Measurements from ENCODE around the gene PTPDC1.

The PTPDC1 gene

GRCh38 chr9:94140791-94141790, 56.8 kb downstream of the PTPDC1 start:
- DNase-seq (ENCODE audit: low read depth in 2 of 2), result no peak

- DNase-seq (ENCODE audit: low read depth in 2 of 2), result no peak
Measured at GRCh38 chr9:94142353-94142752, 58.1 kb downstream of the PTPDC1 start.

GRCh38 chr9:94144394-94144793, 60.1 kb downstream of the PTPDC1 start:
- no peak for DNase-seq (ENCODE audit: low read depth in 2 of 2)

- DNase-seq (ENCODE audit: low read depth in 2 of 2), result no peak
Measured at GRCh38 chr9:94145640-94146039, 61.4 kb downstream of the PTPDC1 start.

GRCh38 chr9:94147776-94148175, 63.5 kb downstream of the PTPDC1 start:
- DNase-seq (ENCODE audit: low read depth in 2 of 2), result no peak

GRCh38 chr9:94148419-94148818, 64.2 kb downstream of the PTPDC1 start:
- no peak for DNase-seq (ENCODE audit: low read depth in 2 of 2)

GRCh38 chr9:94149696-94150095, 65.4 kb downstream of the PTPDC1 start:
- DNase-seq (ENCODE audit: low read depth in 2 of 2), result no peak

- no peak for DNase-seq (ENCODE audit: low read depth in 2 of 2)
Measured at GRCh38 chr9:94150279-94150828, 66.1 kb downstream of the PTPDC1 start.

GRCh38 chr9:94150890-94151650, 66.8 kb downstream of the PTPDC1 start:
- no peak for DNase-seq (ENCODE audit: low read depth in 2 of 2)

- no peak for DNase-seq (ENCODE audit: low read depth in 2 of 2)
Measured at GRCh38 chr9:94153905-94154304, 69.6 kb downstream of the PTPDC1 start.

- DNase-seq (ENCODE audit: low read depth in 2 of 2), result no peak
Measured at GRCh38 chr9:94156348-94157049, 72.2 kb downstream of the PTPDC1 start.

GRCh38 chr9:94157050-94157801, 73.0 kb downstream of the PTPDC1 start:
- no peak for DNase-seq (ENCODE audit: low read depth in 2 of 2)

All from stimulated activated CD8-positive, alpha-beta memory T cell treated with anti-CD3 and anti-CD28 coated beads, Interleukin-2, amount 100 ng/mL, for 48 hours (primary cell).